AG09319 (cell line): ENCODE results near the gene ATP6V1E1.

ENCODE experiments used
- DNase-seq: peaks from one replicate; pipeline ENCODE4 v3.0.0-alpha.2; 2010; ENCODE audit warnings: low read depth; ENCODE audit errors: extremely low read depth
- TF ChIP-seq, protein P1 (sequence below): IDR thresholded peaks from 2 replicates; pipeline ENCODE4 v1.5.1; 2011; ENCODE audit warnings: low read depth, mild to moderate bottlenecking, inconsistent platforms, low read length, moderate library complexity

Gene ATP6V1E1

DNA sequence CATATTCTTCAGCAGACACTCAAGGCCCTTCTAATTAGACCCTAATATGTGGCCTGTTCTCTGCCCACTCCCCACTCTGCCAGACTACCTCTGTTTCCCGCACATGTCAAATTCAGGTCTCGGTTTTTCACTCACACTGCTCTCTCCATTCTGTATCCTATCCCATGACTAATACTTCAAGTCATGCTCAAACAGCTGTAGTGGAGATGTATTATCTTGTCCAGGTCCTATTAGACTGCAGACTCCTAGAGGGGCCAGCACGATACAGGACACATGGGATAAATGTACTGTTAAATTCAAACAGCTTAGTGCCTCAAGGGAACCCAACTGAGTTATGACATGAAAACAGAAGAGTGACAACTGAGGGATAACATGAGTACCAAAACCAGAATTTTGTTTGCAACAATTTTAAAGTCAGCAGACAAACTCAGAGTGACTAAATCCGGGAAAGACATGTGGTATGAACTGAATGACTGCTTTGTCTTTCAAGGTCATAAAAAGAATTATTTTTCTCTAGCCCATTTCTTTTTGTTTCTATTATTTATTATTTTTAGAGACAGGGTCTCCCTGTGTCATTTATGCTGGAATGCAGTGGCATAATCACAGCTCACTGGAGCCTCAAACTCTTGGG lies 20.5 kb downstream of the ATP6V1E1 start:
- TF ChIP-seq, protein P1, sequence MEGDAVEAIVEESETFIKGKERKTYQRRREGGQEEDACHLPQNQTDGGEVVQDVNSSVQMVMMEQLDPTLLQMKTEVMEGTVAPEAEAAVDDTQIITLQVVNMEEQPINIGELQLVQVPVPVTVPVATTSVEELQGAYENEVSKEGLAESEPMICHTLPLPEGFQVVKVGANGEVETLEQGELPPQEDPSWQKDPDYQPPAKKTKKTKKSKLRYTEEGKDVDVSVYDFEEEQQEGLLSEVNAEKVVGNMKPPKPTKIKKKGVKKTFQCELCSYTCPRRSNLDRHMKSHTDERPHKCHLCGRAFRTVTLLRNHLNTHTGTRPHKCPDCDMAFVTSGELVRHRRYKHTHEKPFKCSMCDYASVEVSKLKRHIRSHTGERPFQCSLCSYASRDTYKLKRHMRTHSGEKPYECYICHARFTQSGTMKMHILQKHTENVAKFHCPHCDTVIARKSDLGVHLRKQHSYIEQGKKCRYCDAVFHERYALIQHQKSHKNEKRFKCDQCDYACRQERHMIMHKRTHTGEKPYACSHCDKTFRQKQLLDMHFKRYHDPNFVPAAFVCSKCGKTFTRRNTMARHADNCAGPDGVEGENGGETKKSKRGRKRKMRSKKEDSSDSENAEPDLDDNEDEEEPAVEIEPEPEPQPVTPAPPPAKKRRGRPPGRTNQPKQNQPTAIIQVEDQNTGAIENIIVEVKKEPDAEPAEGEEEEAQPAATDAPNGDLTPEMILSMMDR: no peak
- no peak for DNase-seq

DNA sequence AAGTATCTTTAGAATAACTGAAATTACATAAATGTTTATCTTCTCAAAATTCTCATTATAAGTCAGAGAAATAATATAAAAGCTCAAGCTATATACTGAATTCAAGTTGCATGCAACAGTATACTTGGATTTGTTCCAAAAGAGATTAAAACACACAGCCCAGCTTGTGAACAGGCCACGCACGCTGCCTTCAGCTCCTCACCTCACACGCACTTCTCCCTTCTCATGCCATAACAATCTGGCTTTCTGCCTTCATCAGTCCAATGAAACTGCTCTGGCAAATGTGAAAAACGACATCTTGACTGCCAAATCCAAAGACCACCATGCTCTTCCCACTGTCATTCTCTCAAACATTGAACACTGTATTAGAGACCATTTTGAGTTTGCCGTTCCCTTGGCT lies 22.1 kb downstream of the ATP6V1E1 start:
- TF ChIP-seq, protein P1: no peak
- DNase-seq: no peak

DNA sequence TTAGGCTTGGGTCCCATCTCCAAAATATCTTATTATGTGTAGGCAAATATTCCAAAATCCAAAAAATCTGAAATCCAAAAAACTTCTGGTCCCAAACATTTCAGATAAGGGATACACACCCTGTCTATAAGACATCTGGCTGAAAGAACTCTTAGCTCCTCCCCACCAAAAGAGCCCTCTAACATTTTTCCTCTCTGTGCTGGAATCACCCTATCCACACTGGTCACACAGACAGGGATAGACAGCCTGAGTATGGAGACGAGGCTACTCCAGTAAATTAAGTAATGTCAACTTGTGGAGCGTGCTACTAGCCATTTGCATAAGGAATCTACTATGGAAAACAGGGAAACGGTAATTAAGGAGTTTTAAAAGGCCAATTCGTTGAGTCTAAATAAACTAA lies 24.9 kb downstream of the ATP6V1E1 start:
- DNase-seq: no peak
- TF ChIP-seq, protein P1: no peak

DNA sequence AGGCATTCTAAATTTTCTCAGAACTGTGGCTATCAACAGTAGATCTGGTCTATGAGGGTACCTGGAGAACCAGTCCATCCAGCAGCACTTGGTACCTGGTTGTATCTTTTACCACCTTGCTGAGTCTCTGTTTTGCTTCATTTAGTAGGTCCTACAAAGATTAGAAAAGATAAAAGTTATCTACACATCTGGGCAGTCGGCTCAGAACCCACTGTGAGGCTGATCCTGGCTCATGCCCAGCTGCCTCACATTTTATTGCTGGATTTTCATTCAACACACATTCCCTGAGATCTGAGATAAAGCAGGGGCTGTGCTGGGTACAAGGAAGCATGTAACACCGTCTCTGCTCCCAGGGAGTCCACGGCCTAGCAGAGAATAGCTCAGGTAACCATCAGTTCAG lies 27.5 kb downstream of the ATP6V1E1 start:
- TF ChIP-seq, protein P1: no peak
- DNase-seq: no peak

DNA sequence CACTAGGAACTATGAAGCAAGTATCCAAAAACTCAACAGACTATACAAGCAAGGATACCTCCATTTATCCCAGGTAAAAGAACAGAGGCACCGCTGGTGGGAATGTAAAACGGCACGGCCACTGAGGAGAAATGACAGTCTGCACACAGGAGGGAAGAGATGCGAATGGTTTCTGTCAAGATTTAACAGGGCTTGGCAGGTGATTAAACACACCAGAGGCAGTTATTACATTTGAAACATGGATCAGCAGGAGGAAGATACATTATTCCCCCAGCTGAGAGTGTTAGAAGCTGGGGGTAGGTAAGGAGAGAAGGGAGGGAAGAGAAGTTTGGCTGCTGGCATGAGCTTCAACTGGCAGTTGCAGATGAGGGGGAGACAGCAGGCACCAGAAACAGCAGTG lies 30.2 kb downstream of the ATP6V1E1 start:
- TF ChIP-seq, protein P1: no peak
- DNase-seq: no peak

DNA sequence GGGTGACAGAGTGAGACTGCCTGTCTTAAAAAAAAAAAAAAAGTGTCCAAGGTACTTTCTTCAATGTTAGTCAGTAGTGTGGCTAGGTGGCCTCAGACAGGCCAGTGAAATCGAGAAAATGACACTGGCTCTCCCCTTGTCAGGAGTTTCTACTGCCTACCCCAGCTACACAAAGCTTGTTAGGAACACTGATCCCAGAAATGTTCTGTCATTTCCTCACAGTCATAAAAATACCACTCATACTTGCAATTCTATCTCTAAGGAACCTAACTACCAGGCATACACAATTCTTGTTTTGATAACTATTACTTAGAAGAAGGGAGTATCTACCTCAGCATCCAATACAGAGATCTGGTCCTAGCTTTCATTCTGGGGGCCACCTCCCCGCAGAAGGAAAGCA lies 31.3 kb downstream of the ATP6V1E1 start:
- TF ChIP-seq, protein P1: no peak

DNA sequence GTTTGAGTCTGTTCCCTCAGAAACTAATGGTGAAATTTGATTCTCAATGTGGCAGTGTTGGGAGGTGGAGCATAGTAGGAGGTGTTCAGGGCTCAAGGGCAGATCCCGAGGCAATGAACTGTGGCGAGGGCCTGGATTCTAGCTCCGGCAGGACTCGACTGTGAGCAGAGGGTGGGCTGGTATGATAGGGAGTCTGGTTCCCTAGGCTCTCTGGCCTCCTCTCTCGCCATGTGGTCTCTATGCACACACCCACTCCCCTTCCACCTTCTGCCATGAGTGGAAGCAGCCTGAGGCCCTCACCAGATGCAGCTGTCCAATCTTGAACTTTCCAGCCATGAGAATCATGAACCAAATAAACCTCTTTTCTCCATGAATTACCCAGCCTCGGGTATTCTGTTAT lies 32.3 kb downstream of the ATP6V1E1 start:
- TF ChIP-seq, protein P1: no peak
- DNase-seq: no peak

More for the DNA sequence above, 31.3 kb downstream of the ATP6V1E1 start:
- no peak for DNase-seq
